Endothelial cell of umbilical vein (primary cell): ENCODE data around the gene CDK11B.

Experiments used
- CTCF ChIP-seq, 2 donors: IDR thresholded peaks; 1 replicate in 1 of 2; 2 replicates in 1 of 2; pipeline ENCODE4 v1.5.1; 2011; ENCODE audit warnings: low read length in 2 of 2, mild to moderate bottlenecking in 2 of 2, moderate library complexity in 2 of 2, control low read depth in 1 of 2, inconsistent platforms in 1 of 2, low read depth in 1 of 2; ENCODE audit not compliant: insufficient read depth in 1 of 2; ENCODE audit errors: extremely low read depth in 1 of 2
- POLR2A ChIP-seq: IDR thresholded peaks from 2 replicates; pipeline ENCODE4 v1.6.1; 2012; ENCODE audit warnings: low read depth, mild to moderate bottlenecking, control low read depth, low read length

GRCh38 chr1:1672181-1672965, 13.6 kb upstream of the CDK11B start:
- TF ChIP-seq CTCF (IDR thresholded peaks at IDR 0.05; ENCODE audit: extremely low read depth in 1 of 2, insufficient read depth in 1 of 2, low read depth in 1 of 2, low read length in 2 of 2): no peak
- TF ChIP-seq POLR2A: no peak
